Nucleus accumbens (tissue), 56 donors: Measurements from ENCODE around the gene EXOG.

Experiments used
- DNase-seq, 56 donors: peaks; one replicate each; lab custom pipeline; 2025; lab: John Stamatoyannopoulos, UW

Gene EXOG

GRCh38 chr3:38500688-38501417 lies 4.7 kb downstream of the EXOG start:
- DNase-seq: no peak

DNA sequence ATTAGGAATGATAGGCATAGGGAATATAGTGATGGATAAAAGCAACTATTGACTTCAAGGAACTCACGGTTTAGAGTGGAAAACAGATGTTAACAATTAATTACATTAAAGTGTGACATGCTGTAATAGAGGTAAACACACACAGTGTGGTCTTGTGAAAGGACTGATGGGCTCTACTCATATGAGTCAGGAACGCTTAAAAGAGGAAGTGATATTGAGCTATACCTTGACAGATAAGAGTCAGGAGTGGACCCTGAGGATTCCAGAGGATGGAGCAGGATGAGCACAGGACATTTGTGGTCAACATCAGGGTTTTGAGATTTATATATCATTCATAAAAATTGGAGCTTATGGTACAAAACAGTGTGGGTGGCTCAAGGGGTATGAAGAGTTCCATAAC lies 11.0 kb downstream of the EXOG start:
- DNase-seq: no peak

DNA sequence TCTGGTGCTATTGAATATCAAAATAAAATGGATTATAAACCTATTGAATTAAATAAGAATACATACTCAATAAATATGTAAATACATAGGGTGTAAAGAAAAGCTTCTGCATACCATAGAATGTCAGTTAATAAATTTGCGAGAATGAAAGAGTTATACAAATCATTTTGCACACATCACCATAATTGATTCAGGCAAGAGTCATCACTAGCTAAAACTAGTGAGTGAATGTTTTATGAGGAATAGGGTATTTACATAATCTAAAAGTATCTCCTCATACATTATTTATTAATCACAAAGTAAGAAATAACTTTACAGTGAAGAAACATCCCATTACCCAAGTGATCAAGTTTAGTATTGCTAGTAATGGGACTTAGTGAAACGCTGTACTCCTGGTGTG lies 13.6 kb downstream of the EXOG start:
- no peak for DNase-seq

- DNase-seq: no peak
Observed at GRCh38 chr3:38510631-38511030, 14.5 kb downstream of the EXOG start.

GRCh38 chr3:38511546-38511945 lies 15.4 kb downstream of the EXOG start:
- no peak for DNase-seq

DNA sequence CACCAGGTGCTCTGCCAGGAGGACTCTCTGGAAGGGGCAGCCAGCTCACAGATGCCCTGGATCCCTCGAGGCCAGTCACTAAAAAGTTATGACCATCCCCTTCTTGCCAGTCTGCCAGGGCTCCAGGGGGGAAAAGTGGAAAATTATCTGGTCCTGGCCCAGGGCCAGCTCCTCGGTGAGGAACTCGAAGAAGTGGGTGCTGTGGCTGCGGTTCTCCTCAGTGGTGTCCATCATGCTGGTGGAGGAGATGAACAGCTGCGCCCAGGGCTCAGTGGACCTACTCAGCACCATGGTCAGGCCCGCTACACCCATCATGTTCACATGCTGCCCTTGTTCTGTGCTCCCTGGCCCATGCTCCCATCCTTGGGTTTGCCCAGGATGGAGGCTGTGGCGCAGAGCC lies 19.2 kb downstream of the EXOG start:
- DNase-seq: no peak

- no peak for DNase-seq
Observed at GRCh38 chr3:38516669-38517068, 20.5 kb downstream of the EXOG start.

DNA sequence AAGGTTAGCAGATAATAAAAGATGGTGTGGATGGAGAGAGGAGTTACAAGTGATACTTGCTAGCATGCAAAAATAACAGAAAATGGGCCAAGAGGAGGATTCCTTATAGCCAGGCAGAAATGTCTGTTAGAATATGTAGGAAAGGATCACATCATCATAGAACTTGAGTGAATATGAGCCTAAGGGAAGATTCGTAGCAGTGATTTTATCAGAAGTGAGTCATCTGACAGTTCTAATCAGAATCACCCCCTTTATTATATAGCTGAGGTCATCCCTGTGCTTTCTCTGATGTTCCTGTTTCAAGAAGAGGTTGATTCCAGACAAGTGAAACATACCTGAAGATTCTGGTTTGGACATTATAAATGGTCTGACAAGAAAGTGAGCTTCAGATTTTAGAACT lies 22.9 kb downstream of the EXOG start:
- no peak for DNase-seq

GRCh38 chr3:38519651-38520050 lies 23.5 kb downstream of the EXOG start:
- DNase-seq: no peak

DNA sequence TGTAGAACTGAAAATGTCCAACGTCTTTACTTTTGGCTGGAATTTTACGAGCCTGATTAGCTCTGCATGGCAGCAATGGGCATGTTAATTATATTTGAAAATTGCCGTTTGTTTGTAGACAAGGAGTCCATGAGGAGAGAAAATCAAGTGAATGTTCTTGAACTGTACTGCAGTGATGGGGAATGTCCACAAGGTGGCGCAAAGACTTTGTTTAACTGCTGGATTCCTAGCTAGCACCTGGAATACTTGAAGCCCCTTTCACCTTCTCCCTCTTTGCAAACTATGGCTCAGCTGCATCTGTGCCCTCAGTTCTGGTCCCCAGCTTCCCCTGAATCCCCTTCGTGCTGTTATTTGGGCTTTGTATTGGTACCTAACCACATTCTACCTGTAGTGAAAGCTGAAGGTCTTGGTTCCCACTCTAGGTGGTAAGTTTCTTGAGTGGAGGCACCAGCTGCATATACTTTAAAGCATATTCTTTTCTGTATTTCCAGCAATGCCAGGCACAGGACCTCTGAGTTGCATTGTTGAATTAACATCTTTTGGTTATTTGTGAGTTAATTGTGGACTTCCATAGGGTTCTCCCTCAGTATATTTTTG lies 25.3 kb downstream of the EXOG start:
- DNase-seq: peak in 40 of 56 donors; percentile 3 to 80 (median 31)

GRCh38 chr3:38522002-38522401 lies 25.9 kb downstream of the EXOG start:
- DNase-seq: no peak

DNA sequence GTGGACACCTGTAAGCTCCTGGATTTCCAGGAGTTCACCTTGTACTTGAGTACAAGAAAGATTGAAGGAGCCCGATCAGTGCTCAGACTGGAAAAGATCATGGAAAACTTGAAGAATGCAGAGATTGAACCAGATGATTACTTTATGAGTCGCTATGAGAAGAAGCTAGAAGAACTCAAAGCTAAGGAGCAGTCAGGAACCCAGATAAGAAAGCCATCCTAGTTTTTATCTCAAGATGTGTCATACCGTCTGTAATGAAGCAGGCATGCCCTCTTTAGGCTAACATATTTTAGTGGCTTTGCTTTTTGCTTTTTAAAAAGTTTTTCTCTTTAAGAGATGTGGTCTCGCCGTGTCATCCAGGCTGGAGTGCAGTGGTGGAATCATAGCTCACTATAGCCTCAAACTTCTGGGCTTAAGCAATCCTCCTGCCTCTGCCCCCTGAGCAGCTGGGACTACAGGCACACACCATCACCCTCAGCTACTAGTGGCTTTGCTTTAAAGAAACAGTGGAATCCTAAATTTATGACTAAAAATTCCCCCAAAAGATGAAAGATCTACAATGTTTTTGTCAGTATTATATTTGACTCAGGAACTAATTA lies 28.1 kb downstream of the EXOG start:
- no peak for DNase-seq

- DNase-seq: no peak
Observed at GRCh38 chr3:38526792-38527191, 30.7 kb downstream of the EXOG start.

- no peak for DNase-seq
Observed at GRCh38 chr3:38528457-38528856, 32.3 kb downstream of the EXOG start.

DNA sequence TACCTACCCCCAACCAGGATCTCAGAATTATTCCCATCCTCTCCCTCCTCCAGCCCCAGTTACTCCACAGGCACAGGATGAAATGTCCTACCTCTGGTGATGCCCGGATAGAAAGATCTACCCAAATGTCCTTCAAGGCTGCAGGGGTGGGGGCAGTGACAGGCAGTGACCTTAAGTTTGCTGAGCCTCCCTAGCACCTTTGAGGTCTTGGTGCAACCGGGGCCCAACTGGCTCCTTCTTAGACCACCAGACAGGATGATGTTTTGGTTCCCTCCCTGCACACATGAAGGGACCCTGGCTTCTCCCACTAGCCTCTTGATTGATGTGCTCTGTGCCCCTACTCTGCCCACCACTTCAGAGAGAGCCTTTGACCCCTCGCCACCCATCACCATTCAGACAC lies 36.4 kb downstream of the EXOG start:
- DNase-seq: no peak

DNA sequence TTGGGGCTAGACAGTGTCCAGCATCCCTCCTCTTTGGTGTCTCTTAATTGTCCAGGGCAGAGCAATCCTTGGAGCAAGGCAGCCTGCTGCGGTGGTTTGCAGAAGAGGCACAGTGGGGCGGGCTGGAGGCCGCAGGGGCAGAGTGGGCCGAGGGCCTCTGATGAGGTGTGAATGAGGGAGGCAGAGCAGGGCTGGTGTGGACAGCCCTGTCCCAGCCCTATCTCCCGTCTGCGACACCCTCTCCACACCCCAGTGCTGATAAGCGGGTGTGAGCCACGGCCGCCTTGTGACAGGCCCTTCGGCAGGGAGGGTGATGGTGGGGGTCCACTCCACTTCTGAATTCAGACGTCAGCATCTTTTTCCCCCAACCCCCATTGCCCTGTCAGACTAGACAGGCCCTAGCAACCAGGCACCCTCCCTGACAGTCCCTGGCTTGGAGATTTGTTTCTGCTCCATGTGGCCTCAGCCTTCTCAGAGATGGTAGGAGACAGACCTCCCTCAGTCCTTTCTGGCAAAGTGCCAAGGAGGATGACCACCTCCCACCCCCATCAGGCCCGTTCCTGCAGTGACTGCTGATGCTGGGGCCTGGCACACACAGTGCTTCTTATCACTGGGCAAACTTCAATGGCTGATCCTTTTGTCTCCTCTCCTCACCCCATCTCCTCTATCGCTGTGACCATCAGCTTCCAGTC lies 37.3 kb downstream of the EXOG start:
- no peak for DNase-seq

DNA sequence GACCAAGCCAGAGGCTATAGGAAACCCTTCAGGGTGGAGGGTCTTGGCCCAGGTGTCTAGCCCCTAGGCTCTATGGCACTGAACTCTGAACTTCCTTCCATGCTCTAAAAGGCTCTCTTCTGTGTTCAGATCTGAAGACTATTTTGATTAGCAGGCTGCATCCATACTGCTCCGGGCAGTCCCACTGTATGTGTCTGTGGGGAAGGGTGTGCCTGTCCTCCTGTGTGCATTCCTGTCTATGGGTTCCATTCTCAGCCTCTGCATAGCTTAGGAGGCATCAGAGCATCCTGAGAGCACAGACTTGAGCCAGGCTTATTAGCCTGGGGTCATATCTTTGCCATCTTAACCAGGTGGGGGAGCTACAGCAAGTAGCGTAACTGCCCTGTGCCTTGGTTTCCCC lies 38.0 kb downstream of the EXOG start:
- DNase-seq: no peak

DNA sequence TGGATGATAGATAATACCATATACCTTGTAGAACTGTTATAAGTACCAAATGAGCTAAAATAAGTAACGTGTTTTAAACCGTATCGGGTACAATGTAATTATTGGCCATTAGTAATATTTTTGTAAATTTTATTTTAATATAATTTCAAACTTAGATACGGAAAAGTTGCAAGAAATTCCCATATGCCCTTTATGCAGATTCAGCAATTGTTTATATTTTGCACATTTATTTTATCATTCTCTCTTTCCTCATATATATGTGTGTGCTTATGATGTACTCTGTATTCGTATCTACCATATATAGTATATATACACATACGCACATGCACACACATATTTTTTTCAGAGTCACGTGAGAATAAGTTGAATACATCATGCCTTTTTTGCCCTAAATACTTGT lies 38.5 kb downstream of the EXOG start:
- no peak for DNase-seq

DNA sequence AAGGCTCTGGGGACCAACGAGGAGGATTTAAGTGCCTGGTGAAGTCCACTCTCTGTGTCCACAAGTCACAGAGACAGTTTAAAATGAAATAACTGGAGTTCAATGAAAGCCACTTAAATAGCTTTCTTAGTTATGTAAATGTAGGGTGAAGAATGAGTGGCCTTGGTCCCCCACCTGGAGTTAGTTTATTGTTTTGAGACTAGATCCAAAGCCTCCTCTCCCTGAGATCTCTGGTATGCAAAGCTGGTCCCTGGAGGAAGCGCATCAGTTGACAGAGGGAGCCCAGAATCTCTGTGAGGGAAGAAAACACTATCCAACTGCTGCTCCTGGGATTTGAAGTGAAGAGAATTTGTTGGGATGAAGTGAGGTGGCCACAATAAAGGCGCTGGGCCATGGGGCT lies 40.5 kb downstream of the EXOG start:
- DNase-seq: no peak

DNA sequence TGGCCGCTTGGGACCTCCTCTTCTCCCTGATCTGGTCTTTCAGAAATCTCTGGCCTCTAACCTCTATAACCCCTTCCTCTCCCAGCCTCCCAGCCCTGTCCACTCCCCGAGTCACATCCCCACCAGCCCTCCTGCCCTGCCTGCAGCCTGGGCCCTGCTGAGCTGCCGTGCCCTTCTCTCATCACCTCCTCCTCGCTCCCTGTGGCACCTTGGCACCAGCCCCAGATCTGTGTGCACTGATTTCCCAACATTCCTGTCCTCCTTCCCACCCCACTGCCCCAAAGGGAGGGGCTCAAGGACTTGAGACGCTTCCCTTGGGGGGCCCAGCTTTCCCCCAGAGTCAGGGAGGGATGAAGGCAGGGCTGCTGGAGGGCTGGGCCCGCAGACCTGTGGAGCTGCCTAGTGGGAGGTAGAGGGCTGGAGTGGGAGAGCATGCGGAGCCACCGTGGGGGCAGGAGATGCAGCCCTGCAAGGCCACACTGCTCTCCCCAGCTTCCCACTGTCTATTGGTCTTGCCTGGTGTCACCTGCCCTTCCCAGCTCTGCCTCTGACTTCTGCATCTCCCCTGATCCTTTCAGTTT lies 42.7 kb downstream of the EXOG start:
- DNase-seq: no peak

GRCh38 chr3:38541806-38542205 lies 45.7 kb downstream of the EXOG start:
- no peak for DNase-seq
